ENCODE measurements around the gene SDK2.

- TF ChIP-seq, protein P1, sequence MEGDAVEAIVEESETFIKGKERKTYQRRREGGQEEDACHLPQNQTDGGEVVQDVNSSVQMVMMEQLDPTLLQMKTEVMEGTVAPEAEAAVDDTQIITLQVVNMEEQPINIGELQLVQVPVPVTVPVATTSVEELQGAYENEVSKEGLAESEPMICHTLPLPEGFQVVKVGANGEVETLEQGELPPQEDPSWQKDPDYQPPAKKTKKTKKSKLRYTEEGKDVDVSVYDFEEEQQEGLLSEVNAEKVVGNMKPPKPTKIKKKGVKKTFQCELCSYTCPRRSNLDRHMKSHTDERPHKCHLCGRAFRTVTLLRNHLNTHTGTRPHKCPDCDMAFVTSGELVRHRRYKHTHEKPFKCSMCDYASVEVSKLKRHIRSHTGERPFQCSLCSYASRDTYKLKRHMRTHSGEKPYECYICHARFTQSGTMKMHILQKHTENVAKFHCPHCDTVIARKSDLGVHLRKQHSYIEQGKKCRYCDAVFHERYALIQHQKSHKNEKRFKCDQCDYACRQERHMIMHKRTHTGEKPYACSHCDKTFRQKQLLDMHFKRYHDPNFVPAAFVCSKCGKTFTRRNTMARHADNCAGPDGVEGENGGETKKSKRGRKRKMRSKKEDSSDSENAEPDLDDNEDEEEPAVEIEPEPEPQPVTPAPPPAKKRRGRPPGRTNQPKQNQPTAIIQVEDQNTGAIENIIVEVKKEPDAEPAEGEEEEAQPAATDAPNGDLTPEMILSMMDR (tag by site-specific recombination; IDR thresholded peaks at IDR 0.05), result peak; percentile 61
- TF ChIP-seq ZNF747 (tag by site-specific recombination; IDR thresholded peaks at IDR 0.05) (no peak), ZNF274 (IDR thresholded peaks at IDR 0.05; ENCODE audit: low read length) (no peak), ZNF274 (tag by site-specific recombination; IDR thresholded peaks at IDR 0.05; ENCODE audit: borderline replicate concordance) (no peak), ZNF664 (tag by site-specific recombination; IDR thresholded peaks at IDR 0.05) (no peak), ZBTB7A (tag by site-specific recombination; IDR thresholded peaks at IDR 0.05; ENCODE audit: low read depth) (no peak), SP2 (tag by site-specific recombination; IDR thresholded peaks at IDR 0.05) (no peak), ZNF362 (tag by site-specific recombination; IDR thresholded peaks at IDR 0.05) (no peak), ZNF621 (tag by site-specific recombination; IDR thresholded peaks at IDR 0.05) (no peak), ZNF350 (tag by site-specific recombination; IDR thresholded peaks at IDR 0.05) (no peak), YY1 (tag by site-specific recombination; IDR thresholded peaks at IDR 0.05) (no peak), ZNF549 (tag by site-specific recombination; IDR thresholded peaks at IDR 0.05) (no peak), BCL6B (tag by site-specific recombination; IDR thresholded peaks at IDR 0.05) (no peak), ZNF184 (tag by site-specific recombination; IDR thresholded peaks at IDR 0.05) (no peak)
- TF ChIP-seq, protein P2, sequence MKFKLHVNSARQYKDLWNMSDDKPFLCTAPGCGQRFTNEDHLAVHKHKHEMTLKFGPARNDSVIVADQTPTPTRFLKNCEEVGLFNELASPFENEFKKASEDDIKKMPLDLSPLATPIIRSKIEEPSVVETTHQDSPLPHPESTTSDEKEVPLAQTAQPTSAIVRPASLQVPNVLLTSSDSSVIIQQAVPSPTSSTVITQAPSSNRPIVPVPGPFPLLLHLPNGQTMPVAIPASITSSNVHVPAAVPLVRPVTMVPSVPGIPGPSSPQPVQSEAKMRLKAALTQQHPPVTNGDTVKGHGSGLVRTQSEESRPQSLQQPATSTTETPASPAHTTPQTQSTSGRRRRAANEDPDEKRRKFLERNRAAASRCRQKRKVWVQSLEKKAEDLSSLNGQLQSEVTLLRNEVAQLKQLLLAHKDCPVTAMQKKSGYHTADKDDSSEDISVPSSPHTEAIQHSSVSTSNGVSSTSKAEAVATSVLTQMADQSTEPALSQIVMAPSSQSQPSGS (tag by site-specific recombination; IDR thresholded peaks at IDR 0.05; ENCODE audit: low read depth), result no peak
These were observed 48.8 kb downstream of the SDK2 start for GRCh38 chr17:73595479-73595878.
